Muscle layer of colon (tissue), 2 donors: ENCODE results near the gene SLC25A41.

Experiments used
- H3K27ac ChIP-seq: one replicate; pipeline ENCODE4 v1.7.0; 2013; ENCODE audit warnings: low read depth, mild to moderate bottlenecking, low read length, moderate library complexity
- H3K27me3 ChIP-seq, 2 donors: one replicate each; pipeline ENCODE4 v1.7.0; 2013; ENCODE audit warnings: low read length in 2 of 2, mild to moderate bottlenecking in 2 of 2; ENCODE audit not compliant: insufficient read depth in 2 of 2, control insufficient read depth in 1 of 2
- H3K36me3 ChIP-seq: one replicate; pipeline ENCODE4 v1.7.0; 2013; ENCODE audit warnings: mild to moderate bottlenecking, low read length; ENCODE audit not compliant: insufficient read depth
- H3K4me1 ChIP-seq: one replicate; pipeline ENCODE4 v1.7.0; 2013; ENCODE audit warnings: mild to moderate bottlenecking, low read length; ENCODE audit not compliant: insufficient read depth
- H3K4me3 ChIP-seq, 2 donors: one replicate each; pipeline ENCODE4 v1.7.0; 2013; ENCODE audit warnings: low read length in 2 of 2, low read depth in 1 of 2, mild to moderate bottlenecking in 1 of 2, moderate library complexity in 1 of 2
- H3K9ac ChIP-seq: one replicate; pipeline ENCODE4 v1.7.0; 2013; ENCODE audit warnings: low read length
- H3K9me3 ChIP-seq: one replicate; pipeline ENCODE4 v1.7.0; 2013; ENCODE audit warnings: mild to moderate bottlenecking, low read length
- donor health status: abdominal sarcoma.
- donor health status: Adenocarcinoma of cecum.

The SLC25A41 gene

GRCh38 chr19:6459262-6460098 is 25.9 kb upstream of the SLC25A41 start, which contains the start of gene SLC25A23:
Gene SLC25A23 (minus strand): TSS chr19:6459792. CDS start chr19:6459628, 164 bp downstream.
- Histone ChIP-seq H3K4me3 (peak within 1 kb of the TSS; percentile 77 to 85), H3K36me3 (peaks cover 23% of the 10 kb centered on the region), H3K9ac (peak within 1 kb of the TSS; percentile 33), H3K27me3 (peaks cover 0 to 13% of the 10 kb centered on the region in 2 donors), H3K27ac (peak within 1 kb of the TSS; percentile 78), H3K4me1 (peaks cover 11% of the 10 kb centered on the region), H3K9me3 (no peaks in the 10 kb centered on the region)

- Histone ChIP-seq H3K4me1 (peaks cover 11% of the 10 kb centered on the region), H3K9me3 (no peaks in the 10 kb centered on the region), H3K27ac (peak overlapping the region; percentile 61), H3K4me3 (peak overlapping the region; percentile 77 to 85), H3K27me3 (peaks cover 0 to 6% of the 10 kb centered on the region in 2 donors), H3K9ac (peak overlapping the region; percentile 33), H3K36me3 (peaks cover 29% of the 10 kb centered on the region)
Measured at GRCh38 chr19:6458695-6459261, 25.2 kb upstream of the SLC25A41 start.

GRCh38 chr19:6457958-6458694 is 24.6 kb upstream of the SLC25A41 start:
- Histone ChIP-seq H3K9me3 (no peaks in the 10 kb centered on the region), H3K36me3 (peaks cover 34% of the 10 kb centered on the region), H3K27me3 (peaks cover 0 to under 1% of the 10 kb centered on the region in 2 donors), H3K4me3 (peak overlapping the region; percentile 77 to 85), H3K4me1 (peaks cover 11% of the 10 kb centered on the region), H3K27ac (peak overlapping the region; percentile 61), H3K9ac (peak overlapping the region; percentile 33)

GRCh38 chr19:6455924-6456323 is 22.4 kb upstream of the SLC25A41 start:
- Histone ChIP-seq H3K9me3 (no peaks in the 10 kb centered on the region), H3K4me1 (peaks cover 11% of the 10 kb centered on the region), H3K27ac (no peak overlapping the region), H3K4me3 (no peak overlapping the region), H3K36me3 (peaks cover 43% of the 10 kb centered on the region), H3K27me3 (no peaks in the 10 kb centered on the region), H3K9ac (no peak overlapping the region)

GRCh38 chr19:6453951-6454565 is 20.5 kb upstream of the SLC25A41 start:
- H3K27me3 ChIP-seq, result no peaks in the 10 kb centered on the region
- H3K9me3 ChIP-seq, result no peaks in the 10 kb centered on the region
- no peak overlapping the region for H3K9ac ChIP-seq
- H3K27ac ChIP-seq, result no peak overlapping the region
- peaks cover 11% of the 10 kb centered on the region for H3K4me1 ChIP-seq
- H3K36me3 ChIP-seq, result peaks cover 43% of the 10 kb centered on the region
- H3K4me3 ChIP-seq, result no peak overlapping the region

GRCh38 chr19:6452899-6453298 is 19.3 kb upstream of the SLC25A41 start:
- Histone ChIP-seq H3K9me3 (no peaks in the 10 kb centered on the region), H3K4me1 (no peaks in the 10 kb centered on the region), H3K4me3 (no peak overlapping the region), H3K36me3 (peaks cover 43% of the 10 kb centered on the region), H3K9ac (no peak overlapping the region), H3K27me3 (no peaks in the 10 kb centered on the region), H3K27ac (no peak overlapping the region)

GRCh38 chr19:6452223-6452614 is 18.7 kb upstream of the SLC25A41 start:
- Histone ChIP-seq H3K4me1 (no peaks in the 10 kb centered on the region), H3K9ac (no peak overlapping the region), H3K27ac (no peak overlapping the region), H3K9me3 (no peaks in the 10 kb centered on the region), H3K27me3 (no peaks in the 10 kb centered on the region), H3K36me3 (peaks cover 39% of the 10 kb centered on the region), H3K4me3 (no peak overlapping the region)

GRCh38 chr19:6451583-6452222 is 18.1 kb upstream of the SLC25A41 start:
- H3K4me3 ChIP-seq, result no peak overlapping the region
- no peaks in the 10 kb centered on the region for H3K27me3 ChIP-seq
- no peak overlapping the region for H3K27ac ChIP-seq
- H3K36me3 ChIP-seq, result peaks cover 37% of the 10 kb centered on the region
- H3K9me3 ChIP-seq, result no peaks in the 10 kb centered on the region
- no peaks in the 10 kb centered on the region for H3K4me1 ChIP-seq
- H3K9ac ChIP-seq, result no peak overlapping the region

GRCh38 chr19:6450166-6450565 is 16.6 kb upstream of the SLC25A41 start:
- no peaks in the 10 kb centered on the region for H3K4me1 ChIP-seq
- no peak overlapping the region for H3K9ac ChIP-seq
- no peaks in the 10 kb centered on the region for H3K9me3 ChIP-seq
- H3K4me3 ChIP-seq, result no peak overlapping the region
- H3K36me3 ChIP-seq, result peaks cover 33% of the 10 kb centered on the region
- no peak overlapping the region for H3K27ac ChIP-seq
- no peaks in the 10 kb centered on the region for H3K27me3 ChIP-seq

- H3K9me3 ChIP-seq, result no peaks in the 10 kb centered on the region
- H3K4me1 ChIP-seq, result no peaks in the 10 kb centered on the region
- no peak overlapping the region for H3K27ac ChIP-seq
- H3K36me3 ChIP-seq, result peaks cover 13% of the 10 kb centered on the region
- no peak overlapping the region for H3K9ac ChIP-seq
- no peaks in the 10 kb centered on the region for H3K27me3 ChIP-seq
- H3K4me3 ChIP-seq, result no peak overlapping the region
Measured at GRCh38 chr19:6448045-6448444, 14.5 kb upstream of the SLC25A41 start.

- Histone ChIP-seq H3K4me1 (no peaks in the 10 kb centered on the region), H3K9me3 (no peaks in the 10 kb centered on the region), H3K27me3 (no peaks in the 10 kb centered on the region), H3K9ac (no peak overlapping the region), H3K4me3 (no peak overlapping the region), H3K27ac (no peak overlapping the region), H3K36me3 (peaks cover 5% of the 10 kb centered on the region)
Measured at GRCh38 chr19:6446452-6446851, 12.9 kb upstream of the SLC25A41 start.
